Caco-2 (cell line): Measurements from ENCODE around the gene GH2. TPM values are rescaled to one million over a fixed set of nuclear protein-coding genes. Genes with fewer than 3 reads are reported as not detected.
"Not testable (repeated sequence)": the region's sequence is repeated elsewhere in the genome, so short reads cannot be mapped to it uniquely, and the experiment has no call there.

Source experiments
- BruUV-seq: library from RNA; stranded (reverse); fragments of 400-500 nt; replicated peaks from 2 replicates; lab custom pipeline; 2021; lab: Mats Ljungman, UMichigan
- CTCF ChIA-PET: fragments of 300-600 bp; sonication (Branson Sonifier 250); formaldehyde crosslinking; loops from one replicate; lab custom pipeline; 2022; ENCODE audit warnings: antibody characterized with exemption; lab: Charles Lee
- POLR2A ChIA-PET: fragments of 300-600 bp; sonication (Branson Sonifier 250); formaldehyde crosslinking; loops from one replicate; lab custom pipeline; 2022; ENCODE audit warnings: antibody characterized with exemption; lab: Charles Lee
- DNase-seq, 2 experiments: peaks; one replicate each; pipeline versions ENCODE4 v3.0.0 to v3.0.0-alpha.2; 2020 to 2022
- H3K27me3 ChIP-seq: replicated peaks from 2 replicates; pipeline ENCODE4 v1.6.0; 2011; ENCODE audit warnings: low read length; ENCODE audit not compliant: control insufficient read depth, insufficient read depth
- H3K36me3 ChIP-seq: 2 replicates; pipeline ENCODE4 v1.5.1; 2011; ENCODE audit warnings: low read length; ENCODE audit not compliant: control insufficient read depth, insufficient read depth
- H3K4me1 ChIP-seq: fragments of 250-450 bp; sonication (Bioruptor Pico); 2 replicates; pipeline ENCODE4 v1.5.1; 2020; ENCODE audit warnings: mild to moderate bottlenecking
- H3K4me3 ChIP-seq: 2 replicates; pipeline ENCODE4 v1.5.1; 2011; ENCODE audit warnings: low read depth, mild to moderate bottlenecking, control low read depth, low read length
- H3K9me3 ChIP-seq: fragments of 250-450 bp; sonication (Bioruptor Pico); 2 replicates; pipeline ENCODE4 v1.5.1; 2020; ENCODE audit warnings: mild to moderate bottlenecking, moderate library complexity
- H3K27ac Mint-ChIP-seq: one replicate; pipeline ENCODE4 v1.8.0; 2022; ENCODE audit warnings: mixed read lengths; ENCODE audit not compliant: unreplicated experiment
- H3K27me3 Mint-ChIP-seq: one replicate; pipeline ENCODE4 v1.8.0; 2022; ENCODE audit warnings: mixed read lengths; ENCODE audit not compliant: insufficient read depth, unreplicated experiment
- H3K36me3 Mint-ChIP-seq: one replicate; pipeline ENCODE4 v1.8.0; 2022; ENCODE audit warnings: mild to moderate bottlenecking, mixed read lengths; ENCODE audit not compliant: insufficient read depth, unreplicated experiment
- H3K4me1 Mint-ChIP-seq: one replicate; pipeline ENCODE4 v1.8.0; 2022; ENCODE audit warnings: low read depth, mixed read lengths; ENCODE audit not compliant: unreplicated experiment
- H3K4me3 Mint-ChIP-seq: one replicate; pipeline ENCODE4 v1.8.0; 2022; ENCODE audit warnings: mild to moderate bottlenecking, moderate library complexity, mixed read lengths; ENCODE audit not compliant: unreplicated experiment
- H3K9me3 Mint-ChIP-seq: one replicate; pipeline ENCODE4 v1.8.0; 2022; ENCODE audit warnings: mixed read lengths; ENCODE audit not compliant: unreplicated experiment
- CTCF ChIP-seq, 2 experiments: fragments of 200-600 bp in 1 of 2; IDR thresholded peaks; 1 replicate in 1 of 2; 2 replicates in 1 of 2; pipeline versions ENCODE4 v1.5.1 to v1.8.0; 2011 to 2022; ENCODE audit warnings: antibody characterized with exemption in 1 of 2, control low read depth in 1 of 2, inconsistent platforms in 1 of 2, low read depth in 1 of 2, low read length in 1 of 2, mild to moderate bottlenecking in 1 of 2, moderate library complexity in 1 of 2; ENCODE audit not compliant: insufficient read depth in 1 of 2, severe bottlenecking in 1 of 2, unreplicated experiment in 1 of 2
- intact Hi-C: fragments of 100-400 bp; cut with micrococcal nuclease; formaldehyde crosslinking; loops from one replicate; pipeline ENCODE4 v1.10.0; 2022; ENCODE audit not compliant: unreplicated experiment
- total RNA-seq: library from RNA; stranded (reverse); gene quantifications from 2 replicates; pipeline ENCODE4 v1.2.3, GENCODE V29; 2022

Gene GH2
- total RNA-seq, 1 experiment from 2014 or later = not detected

- POLR2A ChIA-PET, H3K36me3 ChIP-seq, intact Hi-C loops, H3K4me3 Mint-ChIP-seq, H3K27me3 ChIP-seq, H3K4me3 ChIP-seq, H3K4me1 ChIP-seq, BruUV-seq, H3K4me1 Mint-ChIP-seq, H3K27me3 Mint-ChIP-seq, H3K9me3 ChIP-seq, H3K27ac Mint-ChIP-seq, H3K9me3 Mint-ChIP-seq: not testable (repeated sequence)
- peak in 1 of 2 experiments; percentile 23 for TF ChIP-seq CTCF (IDR thresholded peaks at IDR 0.05; ENCODE audit: insufficient read depth in 1 of 2, low read depth in 1 of 2, low read length in 1 of 2, severe bottlenecking in 1 of 2, unreplicated experiment in 1 of 2)
- CTCF ChIA-PET = interaction anchor here (0.6 to 1.1 kb wide), 3 partner anchors 10 to 18 kb away, joined by 3 to 11 read pairs (median 3); partner anchors contain the start of gene GH2
- H3K36me3 Mint-ChIP-seq = peaks cover 26% of the 10 kb centered on the region
- DNase-seq = peak in 1 of 2 experiments; percentile 47
Observed at GRCh38 chr17:63866625-63867024, 15.1 kb downstream of the GH2 start.

- Mint-ChIP-seq H3K27me3 (no peaks in the 10 kb centered on the region), H3K4me1 (no peaks in the 10 kb centered on the region), H3K9me3 (no peaks in the 10 kb centered on the region), H3K36me3 (peaks cover 73% of the 10 kb centered on the region), H3K27ac (no peak overlapping the region), H3K4me3 (no peak overlapping the region)
- no peak for DNase-seq
- no peak for TF ChIP-seq CTCF (IDR thresholded peaks at IDR 0.05; ENCODE audit: insufficient read depth in 1 of 2, low read depth in 1 of 2, low read length in 1 of 2, severe bottlenecking in 1 of 2, unreplicated experiment in 1 of 2)
- ChIA-PET CTCF (interaction anchor here (0.6 kb wide), 1 partner anchor 145 kb away, joined by 3 read pairs; no protein-coding TSS in a partner anchor), POLR2A (no interaction called here)
- BruUV-seq = no TSS peak
- intact Hi-C loops = no loop called here
- Histone ChIP-seq H3K4me1 (no peaks in the 10 kb centered on the region), H3K4me3 (no peak overlapping the region), H3K36me3 (peaks cover 6% of the 10 kb centered on the region), H3K9me3 (no peaks in the 10 kb centered on the region), H3K27me3 (no peaks in the 10 kb centered on the region)
Observed at GRCh38 chr17:63859257-63859656, 22.5 kb downstream of the GH2 start.

- H3K36me3 Mint-ChIP-seq = peaks cover 72% of the 10 kb centered on the region
- H3K27me3 ChIP-seq, POLR2A ChIA-PET, BruUV-seq, H3K27ac Mint-ChIP-seq, H3K4me3 Mint-ChIP-seq, H3K27me3 Mint-ChIP-seq, H3K9me3 Mint-ChIP-seq, H3K4me1 ChIP-seq, intact Hi-C loops, H3K36me3 ChIP-seq, DNase-seq, H3K4me3 ChIP-seq, H3K9me3 ChIP-seq, H3K4me1 Mint-ChIP-seq: not testable (repeated sequence)
- CTCF ChIA-PET = interaction anchor here (0.7 to 1.1 kb wide), 3 partner anchors 11 to 395 kb away, joined by 3 to 5 read pairs (median 3); no protein-coding TSS in a partner anchor
Observed at GRCh38 chr17:63856425-63856824, 25.3 kb downstream of the GH2 start.
